Measurements from ENCODE around the gene MYMK.

Gene MYMK

DNA sequence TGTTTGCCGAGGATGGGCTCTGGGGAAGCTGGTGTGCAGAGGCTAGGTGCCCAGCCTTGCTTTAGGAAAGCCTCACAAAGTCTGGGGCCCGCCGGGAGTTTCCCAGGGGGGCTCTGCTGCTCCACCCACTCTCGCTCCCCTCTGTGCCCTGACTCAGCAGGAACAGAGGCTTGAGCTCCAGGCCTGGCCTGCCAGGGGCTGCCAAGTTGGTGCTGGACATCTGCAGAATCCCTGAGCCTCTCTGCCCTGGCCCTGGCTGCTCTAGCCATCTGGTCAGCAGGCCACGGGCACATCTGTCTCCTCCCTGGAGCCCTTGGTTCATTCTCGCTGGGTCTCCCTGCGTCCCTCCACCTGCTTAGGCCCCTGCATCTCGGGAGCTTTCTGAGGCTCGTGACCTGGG, 9.1 kb upstream of the MYMK start:
- no peak for DNase-seq

DNA sequence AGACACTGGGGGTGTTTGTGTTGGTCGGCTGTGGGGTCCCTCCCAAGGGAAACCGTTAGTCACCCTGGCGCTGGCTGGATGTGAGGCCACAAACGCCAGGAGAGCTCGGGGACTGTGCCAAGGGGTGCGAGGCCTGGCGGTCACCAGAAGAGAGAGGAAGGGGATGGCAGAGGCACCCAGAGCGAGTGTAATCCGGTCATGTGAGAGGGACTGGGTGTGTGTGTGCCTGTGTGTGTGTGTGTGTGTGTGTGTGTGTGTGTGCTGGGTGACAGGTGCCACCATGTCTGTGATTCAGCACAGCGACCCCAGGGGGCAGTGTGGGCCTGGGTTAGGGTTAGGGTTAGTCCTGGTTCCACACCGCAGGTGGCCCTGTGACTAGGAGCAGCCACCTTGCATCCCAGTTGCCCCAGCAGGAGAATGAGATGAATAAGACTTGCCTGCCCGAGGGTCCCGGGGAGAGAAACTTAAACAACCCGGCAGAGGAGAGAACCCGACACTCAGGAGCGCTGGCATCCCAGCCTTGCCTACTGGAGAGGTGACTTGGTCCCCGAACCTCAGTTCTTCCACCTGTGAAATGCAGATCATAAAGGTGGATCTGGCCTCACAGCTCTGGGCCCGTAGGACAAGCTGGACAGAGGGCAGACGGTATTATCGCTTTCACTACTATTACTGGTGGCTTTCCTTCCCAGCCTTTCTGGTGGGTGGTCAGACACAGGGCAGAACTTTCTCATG, 8.3 kb upstream of the MYMK start:
- no peak for DNase-seq

DNA sequence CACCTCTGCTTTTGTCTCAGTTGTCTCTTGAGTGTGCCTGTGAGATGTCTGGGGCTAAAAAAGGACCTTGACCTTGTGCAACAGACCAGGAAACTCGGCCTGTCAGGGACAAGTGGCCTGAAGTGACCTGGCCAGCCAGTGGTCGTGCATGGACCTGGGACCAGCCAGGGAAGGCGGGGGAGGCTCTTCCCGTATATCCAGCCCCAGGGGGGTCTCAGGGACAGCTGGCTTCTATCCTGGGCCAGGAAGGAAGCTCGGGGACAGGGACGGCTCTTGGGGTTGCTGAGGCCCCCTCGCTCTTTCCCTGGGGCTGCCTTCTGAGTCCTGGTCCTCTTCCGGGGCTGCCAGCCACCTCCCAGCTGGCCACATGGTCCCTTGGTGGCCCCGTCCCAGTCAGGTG, 6.5 kb upstream of the MYMK start:
- DNase-seq = no peak

DNA sequence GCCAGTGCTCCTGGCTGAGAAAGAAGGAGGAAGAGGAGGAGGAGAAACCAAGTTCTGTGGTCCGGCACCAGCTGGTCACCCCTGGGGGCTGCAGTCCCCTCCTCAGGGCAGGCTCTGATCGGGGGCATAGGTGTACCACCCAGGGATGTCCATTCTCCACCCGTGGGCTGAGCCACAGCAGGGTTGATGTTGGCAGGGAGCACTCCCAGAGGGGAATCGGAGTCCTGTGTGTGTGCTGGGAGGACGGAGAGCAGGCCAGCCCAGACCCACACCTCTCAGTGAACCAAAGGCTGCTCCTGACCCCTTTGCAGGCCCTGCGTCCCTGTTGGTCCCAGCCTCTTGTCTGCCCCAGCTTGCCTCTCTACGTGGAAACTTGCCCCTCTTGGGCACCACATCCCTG, 5.1 kb upstream of the MYMK start:
- DNase-seq = no peak

DNA sequence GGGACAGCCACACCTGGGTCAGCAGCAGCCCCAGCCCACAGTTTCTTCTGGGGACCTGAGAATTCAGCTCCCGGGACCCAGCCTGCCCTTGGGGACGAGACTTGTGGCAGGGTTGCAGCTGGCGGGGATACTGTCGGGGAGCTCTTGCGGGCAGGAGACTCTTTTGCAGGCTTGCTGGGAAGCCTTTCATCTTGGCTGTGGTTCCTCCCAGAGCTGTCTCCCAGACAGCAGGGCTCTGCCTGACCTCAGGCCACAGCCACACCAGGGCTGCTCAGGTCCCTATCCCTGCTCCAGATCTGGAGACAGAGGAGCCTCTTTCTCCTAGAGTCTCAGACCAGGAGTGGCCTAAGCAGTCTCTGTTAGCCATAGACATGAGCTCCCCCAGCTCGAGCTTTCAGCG, 4.7 kb upstream of the MYMK start:
- DNase-seq = no peak

DNA sequence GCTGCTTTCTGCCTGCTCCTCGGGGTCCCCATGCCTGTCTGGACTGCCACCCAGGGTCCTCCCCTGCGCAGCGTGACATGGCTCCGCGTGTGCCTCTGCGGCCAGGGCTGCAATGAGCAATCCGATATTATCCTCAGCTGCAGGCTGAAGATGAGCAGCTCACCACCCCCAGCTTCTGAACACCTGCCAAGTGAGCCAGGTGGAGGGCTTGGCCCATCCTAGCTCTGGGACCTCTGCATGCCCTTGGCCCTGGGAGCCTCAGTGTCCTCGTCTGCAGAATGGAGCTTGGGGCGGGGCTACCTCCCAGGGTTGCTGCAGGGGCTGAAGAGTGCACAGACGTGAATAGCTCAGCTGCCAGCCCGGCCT, 4.1 kb upstream of the MYMK start:
- DNase-seq = no peak

DNA sequence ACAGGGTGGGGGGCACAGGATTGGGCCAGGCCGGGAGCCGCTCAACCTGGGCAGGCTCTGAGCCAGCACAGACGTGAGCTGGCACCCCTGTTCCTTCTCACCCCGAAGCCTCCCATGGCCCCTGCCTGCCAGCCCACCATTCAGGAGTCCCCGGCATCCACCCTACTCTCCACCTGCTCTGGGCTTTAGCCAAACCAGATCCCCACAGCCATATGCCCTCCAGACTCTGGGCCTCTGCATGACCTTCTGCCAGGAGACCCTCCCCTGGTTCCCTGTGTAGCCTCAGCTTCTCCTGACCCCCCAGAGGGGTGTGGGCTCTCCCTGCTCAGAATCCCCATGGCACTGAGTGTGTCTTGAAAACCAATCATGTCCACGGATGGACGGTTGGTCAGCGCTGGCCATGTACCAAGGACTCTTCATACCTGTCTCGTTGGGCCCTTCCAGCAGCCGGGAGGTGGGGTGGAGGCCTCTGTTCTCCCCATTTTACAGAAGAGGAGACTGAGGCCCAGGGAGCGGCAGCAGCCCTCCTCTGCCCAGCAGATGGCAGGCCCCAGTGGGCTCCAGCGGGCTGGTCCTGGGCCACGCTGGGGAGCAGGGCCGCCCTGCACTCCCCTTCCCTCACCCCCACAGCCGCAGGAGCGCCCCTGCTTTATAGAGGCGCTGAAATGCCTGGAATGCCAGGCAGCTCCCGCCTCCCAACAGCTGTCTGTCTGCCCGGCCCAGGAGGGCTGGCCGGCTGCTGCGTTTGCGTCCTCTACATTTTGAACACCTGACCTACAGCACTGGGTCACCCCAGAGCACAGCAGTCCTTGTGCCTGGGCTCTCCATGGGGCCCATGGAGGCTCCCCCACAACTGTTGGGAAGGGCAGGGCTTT, 3.5 kb upstream of the MYMK start:
- DNase-seq = no peak

DNA sequence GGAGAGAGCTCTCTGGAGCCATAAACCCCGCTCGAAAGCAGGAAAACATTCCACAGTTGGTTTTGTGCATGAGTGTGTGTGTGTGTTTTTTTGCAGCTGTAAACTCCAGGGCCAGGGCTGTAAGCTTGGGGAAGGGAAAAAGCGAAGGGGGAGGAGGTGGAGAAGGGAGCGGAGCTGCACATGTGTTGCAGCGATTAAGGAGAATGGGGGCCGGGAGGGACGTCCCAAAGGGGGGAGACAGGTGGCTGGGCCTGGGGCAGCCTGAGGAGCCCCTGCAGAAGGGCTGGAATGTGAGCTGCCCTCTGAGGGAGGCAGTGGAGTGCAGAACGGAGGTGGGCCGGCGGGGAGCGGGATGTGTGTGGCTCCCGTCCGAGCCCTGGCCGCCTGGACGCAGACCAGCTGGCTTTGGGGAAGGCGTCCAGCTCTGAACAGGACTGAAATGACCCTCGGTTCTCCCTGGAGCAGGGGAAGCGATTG, 2.7 kb upstream of the MYMK start:
- DNase-seq = no peak

DNA sequence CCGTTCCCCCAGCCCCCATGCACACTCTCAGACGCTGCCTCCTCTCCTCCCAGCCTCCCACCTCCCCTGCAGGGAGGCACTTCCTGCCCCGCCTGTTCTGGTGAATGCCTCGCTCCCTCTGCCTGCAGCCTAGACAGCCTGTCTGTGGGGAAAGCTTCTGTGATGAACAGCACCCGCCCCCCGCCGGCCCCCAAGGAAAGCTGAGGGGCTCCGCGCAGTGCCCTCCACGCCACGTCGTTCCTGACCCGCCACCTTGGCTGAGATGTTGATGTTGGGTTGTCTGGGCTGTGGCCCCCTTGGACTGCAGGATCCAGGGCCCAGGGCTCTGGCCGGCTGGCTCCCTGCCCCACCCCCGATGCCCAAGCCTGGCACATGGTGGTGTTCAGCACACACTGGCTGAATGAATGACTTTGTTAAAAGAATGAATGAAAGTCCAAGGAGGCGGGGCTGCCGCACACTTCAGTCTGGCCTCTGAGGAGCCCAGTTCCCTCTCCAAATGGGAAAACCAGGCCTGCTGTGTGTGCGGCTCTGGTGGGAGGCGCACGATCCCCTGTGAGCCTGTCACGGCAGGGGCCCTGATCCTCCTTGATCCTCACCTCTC, 2.1 kb upstream of the MYMK start:
- DNase-seq = no peak

DNA sequence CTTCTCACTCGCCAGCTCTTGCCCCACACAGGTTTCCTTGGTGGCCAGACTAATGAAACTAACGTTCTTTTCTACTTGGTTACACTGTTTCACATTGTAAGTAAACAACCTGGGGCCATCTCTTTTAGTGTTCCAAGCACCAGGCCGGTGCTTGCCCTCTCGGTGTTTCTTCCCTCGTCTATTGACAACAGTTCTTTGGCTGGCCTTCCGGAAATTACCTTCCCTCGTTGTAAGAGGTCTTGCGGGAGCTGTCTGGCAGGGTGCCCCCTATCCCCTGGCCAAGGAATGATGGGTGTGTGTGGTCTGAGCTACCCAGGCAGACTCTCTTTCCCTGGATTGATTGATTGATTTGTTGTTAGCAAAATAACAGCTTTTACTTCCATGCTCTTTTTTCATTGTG, 918 bp upstream of the MYMK start:
- no peak for DNase-seq

DNA sequence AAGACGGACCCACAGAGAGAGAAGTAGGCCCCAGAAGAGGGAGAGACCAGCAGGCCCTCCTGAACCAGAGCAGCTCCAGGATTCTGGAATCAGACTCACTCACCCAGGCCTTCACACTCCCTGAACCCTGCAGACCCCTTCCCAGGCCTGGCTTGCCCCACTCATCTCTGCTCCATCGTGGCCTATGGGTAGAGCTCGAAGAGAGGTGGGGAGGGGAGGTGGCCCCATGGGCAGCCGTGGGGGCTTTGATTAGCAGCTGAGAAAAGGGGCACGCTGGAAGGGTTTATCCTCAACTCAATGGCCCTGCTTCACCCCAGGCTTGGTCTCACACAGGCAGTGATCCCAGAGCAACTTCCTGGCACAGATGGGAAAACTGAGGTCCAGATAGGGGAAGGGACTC, 613 bp downstream of the MYMK start:
- DNase-seq = no peak

DNA sequence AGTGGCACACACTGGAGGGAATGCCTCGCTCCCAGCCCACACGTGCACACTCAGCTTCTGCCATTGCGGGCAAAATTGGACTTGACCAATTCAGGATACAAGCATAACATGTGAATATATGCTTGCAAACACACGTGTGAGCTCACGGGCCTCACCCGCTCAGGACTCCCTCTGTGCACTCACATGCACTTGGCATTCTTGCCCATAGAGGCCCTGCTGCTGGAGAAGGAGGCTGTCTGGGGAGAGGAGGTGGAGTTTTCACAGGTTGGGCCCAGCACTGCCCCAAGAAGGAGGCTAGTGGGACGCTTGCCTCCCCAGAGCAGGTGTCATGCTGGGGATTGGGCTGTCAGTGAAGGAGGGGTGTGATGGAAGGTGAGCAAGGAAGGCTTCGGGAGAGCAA, 1.7 kb downstream of the MYMK start:
- DNase-seq = no peak

DNA sequence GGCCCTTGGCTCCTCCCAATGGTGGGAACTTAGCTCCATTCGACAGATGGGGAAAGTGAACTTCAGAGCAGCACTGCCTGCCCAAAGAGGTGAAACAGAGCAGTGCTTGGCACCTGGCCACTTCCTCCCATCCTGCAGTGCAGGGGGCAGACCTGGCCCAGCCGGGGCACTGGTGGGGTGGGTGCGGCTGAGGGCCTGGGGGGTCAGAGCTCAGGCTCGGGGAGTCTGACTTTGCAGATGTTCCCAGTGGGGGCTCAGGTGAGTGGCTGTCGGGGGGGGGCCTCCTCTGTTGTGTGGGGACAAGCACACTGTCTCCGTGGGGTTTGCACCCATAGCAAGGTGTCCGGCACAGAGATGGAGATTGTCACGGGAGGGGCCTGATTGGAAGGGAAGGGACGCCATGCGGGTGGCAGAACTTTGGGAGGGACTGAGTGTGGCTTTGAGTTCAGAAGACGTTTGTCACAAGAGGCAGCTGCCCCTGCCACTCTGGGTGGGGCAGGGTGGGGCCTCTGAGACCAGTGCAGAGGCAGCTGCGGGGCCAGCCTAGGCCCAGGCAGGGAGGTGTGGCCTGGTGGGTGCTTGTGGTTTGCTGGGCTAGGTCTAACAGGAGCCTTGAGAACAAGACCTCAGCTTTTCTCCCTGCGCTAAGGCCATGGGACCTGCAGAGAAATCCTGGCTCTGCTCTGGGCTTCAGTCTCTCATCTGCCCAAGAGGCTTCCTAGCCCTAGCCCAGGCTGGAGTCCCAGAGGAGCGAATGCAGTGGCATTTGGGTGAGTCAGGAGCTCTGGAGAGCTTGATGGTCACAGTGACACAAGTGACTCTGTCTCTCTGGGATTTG, 2.5 kb downstream of the MYMK start:
- DNase-seq = no peak

DNA sequence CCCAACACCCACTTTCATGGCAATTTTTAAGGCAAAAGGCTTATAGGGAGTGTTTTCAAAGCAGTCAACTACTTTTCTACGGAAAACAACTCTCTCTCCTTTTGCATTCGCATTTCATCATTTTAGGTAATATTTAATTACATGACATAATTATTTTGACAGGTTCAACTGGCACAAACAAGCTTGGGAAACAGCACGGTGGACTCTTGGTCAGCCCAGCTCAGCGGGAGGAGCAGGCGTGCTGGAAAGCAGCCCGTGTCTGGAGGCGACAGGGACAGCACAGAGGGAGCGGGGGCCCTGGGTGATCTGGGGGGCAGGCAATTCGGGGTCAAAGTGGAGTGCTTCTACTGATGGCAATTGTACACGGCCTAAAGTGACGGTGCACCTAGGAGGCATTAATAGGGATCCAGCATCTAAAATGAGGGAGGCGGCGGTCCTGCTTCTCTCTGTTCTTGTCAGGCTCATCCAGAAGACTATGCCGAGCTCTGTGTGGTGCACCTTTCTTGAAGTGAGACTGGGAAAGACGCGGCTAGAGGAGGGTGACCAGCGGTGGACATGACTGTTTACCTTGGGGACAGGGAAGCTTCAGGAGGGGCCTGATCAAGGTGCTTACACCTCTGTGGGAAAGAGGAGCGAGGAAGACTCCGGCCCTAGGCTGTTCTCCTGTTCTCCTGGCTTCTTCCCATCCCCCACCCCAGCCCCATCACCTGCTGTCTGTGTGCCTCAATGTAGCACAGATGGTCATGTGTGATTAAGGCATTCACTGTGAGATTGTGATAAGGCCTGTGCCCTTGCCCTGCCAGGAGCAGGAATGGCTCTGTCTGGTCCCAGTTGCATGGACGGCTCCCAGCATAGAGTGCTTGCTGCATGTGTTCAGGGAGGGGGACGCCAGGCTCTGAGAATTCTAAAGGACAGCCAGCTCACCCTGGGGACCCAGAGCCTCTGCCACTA, 3.4 kb downstream of the MYMK start:
- DNase-seq = no peak

DNA sequence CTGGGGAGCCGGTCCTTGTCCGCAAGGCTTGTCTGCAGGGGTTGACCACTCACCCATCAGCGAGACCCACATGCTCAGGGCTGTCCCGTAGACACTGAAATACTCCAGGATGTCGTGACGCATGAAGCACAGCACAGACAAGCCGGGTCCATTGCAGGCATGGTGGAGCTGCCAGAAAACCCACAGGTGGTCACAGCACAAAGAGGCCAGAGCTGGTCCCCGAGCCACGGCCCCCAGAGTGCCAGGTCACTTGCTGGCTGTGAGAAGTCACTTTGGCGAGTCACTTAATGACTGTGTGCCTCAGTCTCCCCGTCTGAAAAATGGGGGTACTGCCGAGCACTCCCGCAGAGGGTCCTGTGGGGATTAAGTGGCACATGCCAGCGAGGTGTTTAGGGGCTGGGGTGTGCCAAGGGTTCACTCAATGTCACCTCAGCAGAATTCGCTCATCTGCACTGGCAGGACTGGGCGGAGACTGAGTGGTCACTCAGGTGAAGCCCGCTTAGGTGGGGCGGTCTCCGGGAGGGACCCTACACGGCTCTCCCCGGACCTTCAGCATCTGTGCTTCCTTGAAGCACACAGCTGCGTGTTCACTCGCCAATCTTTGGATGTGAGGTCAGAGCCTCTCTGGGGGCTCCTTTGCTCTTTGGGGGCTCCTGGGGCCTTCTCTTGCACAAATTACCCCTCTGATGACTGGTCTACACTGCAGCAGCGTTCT, 4.5 kb downstream of the MYMK start:
- no peak for DNase-seq

DNA sequence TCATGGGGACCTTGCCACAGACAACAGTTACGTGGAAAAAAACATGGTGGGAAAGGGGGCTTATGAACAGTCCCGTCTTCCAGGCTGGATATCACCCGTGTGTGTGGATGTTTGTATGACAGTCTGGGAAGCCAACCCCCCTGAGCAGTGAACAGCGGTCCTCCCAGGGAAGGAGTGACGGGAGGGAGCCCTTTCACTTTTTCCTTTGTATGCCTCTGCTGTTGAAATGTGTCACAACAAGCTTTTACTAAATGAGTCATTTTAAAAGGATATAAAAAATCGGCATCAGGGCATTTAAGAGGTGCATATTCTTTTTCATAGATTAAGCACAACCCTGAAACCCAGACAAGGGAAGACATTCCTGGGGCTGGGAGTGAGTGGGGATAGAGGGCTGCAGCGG, 5.1 kb downstream of the MYMK start:
- no peak for DNase-seq

DNA sequence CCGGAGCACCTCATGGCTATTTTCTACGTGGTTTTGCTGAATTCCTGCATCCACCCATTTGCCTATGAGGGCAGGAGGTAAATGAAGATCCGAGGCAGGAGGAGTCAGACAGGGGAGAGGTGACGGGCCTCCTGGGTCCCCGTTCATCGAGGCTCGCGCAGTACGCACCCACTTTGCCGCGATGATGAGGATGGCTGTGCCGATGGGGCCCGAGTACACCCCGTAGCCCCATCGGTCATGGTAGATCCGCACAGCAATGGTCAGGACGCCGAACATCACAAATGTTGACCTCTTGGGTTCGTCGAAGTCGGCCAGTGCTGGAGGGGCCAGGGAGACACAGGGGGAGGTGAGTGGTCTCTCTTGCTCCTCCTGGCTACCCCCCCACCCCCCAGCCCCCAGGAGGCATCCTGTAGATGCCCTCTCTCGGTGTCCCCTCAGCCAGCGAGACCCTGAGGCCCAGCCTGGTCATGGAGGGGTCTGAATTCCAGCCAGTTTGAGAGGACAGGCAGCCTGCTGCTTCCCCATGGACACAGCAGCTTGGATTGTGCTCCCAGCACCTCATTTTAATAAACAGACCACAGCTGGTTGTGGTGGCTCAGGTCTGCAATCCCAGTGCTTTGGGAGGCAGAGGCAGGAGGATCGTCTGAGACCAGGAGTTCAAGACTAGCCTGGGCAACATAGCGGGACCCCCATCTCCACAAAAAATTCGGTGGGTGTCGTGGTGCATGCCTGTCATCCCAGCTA, 5.9 kb downstream of the MYMK start:
- no peak for DNase-seq

DNA sequence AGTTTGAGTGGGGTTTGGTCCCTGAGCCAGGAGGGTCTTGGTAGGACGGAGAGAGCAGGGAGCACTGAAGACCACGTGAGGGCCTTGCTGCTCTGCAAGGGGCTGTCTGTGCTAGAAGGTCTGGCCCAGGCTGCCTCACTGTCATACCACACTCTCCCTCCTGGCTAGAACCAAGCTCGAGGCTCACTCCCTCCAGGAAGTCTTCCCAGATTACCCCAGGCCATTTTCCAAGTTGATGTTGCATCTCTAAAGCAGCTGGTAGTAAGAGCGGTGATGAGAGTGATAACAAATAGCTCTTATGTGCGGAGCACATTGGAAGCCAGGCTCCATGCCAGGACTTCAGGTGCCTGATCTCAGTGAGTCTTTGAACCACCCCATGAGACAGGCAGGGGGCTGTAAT, 6.6 kb downstream of the MYMK start:
- DNase-seq = no peak

DNA sequence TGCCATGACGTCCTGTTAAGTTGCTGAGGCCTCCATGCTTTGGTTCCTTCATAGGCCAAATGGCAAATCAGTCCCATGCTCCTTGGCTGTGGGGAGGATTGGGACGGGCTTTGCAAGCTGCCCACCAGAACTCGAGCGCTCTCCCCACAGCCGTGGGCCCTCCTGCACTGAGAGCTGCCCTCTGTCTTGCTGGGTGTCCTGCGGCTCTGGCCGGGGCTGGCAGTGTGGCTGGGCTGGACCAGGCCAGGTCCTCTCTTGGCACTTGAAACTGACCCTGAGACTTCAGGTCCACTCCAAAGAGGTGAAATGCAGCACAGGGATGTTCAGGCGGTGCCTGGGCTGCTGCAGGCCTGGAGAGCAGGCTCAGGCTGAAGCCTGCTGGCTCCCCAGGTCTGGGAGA, 7.0 kb downstream of the MYMK start:
- DNase-seq = no peak

DNA sequence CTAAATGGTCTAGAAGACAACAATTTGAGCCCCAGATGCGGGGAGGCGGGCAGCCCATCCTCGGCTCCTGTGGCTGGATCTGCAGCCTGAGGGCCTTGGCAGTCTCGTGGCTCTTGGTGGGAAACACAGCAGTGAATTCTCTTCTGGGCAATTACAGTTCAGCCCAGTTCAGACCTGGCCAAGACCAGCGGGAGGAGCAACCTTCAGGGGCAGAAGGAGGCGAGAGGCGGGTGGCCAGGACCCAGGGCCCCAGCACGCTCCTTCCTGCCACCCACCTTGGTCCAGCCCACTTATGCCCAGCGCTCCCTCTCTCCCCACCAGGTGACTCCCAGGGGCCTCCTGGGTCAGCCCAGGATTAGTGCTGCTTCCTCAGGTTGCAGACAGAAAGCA, 7.8 kb downstream of the MYMK start:
- no peak for DNase-seq

Data from SIG-M5 (cell line).